CD4-positive, alpha-beta T cell treated with Interleukin-6 for 4 hours (primary cell): Measurements from ENCODE around the gene GPR173.
A peak's percentile ranks its signal among the peaks of the same experiment; 100 is the strongest.

Source experiments
- DNase-seq: peaks from one replicate; pipeline ENCODE4 v3.0.0-alpha.2; 2020; ENCODE audit warnings: mixed read lengths

Gene GPR173

GRCh38 chrX:53091354-53091753, 42.8 kb downstream of the GPR173 start:
- no peak for DNase-seq

GRCh38 chrX:53093177-53093655, 44.6 kb downstream of the GPR173 start:
- peak; percentile 84 for DNase-seq

- DNase-seq: peak; percentile 85
Measured at GRCh38 chrX:53093748-53094581, 45.4 kb downstream of the GPR173 start, which contains the start of gene KANTR. KANTR (plus strand) TSS chrX:53094142; CDS start chrX:53124273, 30,131 bp downstream.

GRCh38 chrX:53094582-53094905, 46.0 kb downstream of the GPR173 start:
- no peak for DNase-seq

GRCh38 chrX:53095796-53096195, 47.2 kb downstream of the GPR173 start:
- no peak for DNase-seq

- no peak for DNase-seq
Measured at GRCh38 chrX:53114864-53115549, 66.4 kb downstream of the GPR173 start.

- no peak for DNase-seq
Measured at GRCh38 chrX:53115550-53115874, 66.9 kb downstream of the GPR173 start.

- DNase-seq: no peak
Measured at GRCh38 chrX:53116101-53116500, 67.5 kb downstream of the GPR173 start.

- DNase-seq: no peak
Measured at GRCh38 chrX:53122013-53122412, 73.4 kb downstream of the GPR173 start.

GRCh38 chrX:53125506-53125905, 76.9 kb downstream of the GPR173 start:
- DNase-seq: no peak

GRCh38 chrX:53126377-53126776, 77.8 kb downstream of the GPR173 start:
- no peak for DNase-seq

GRCh38 chrX:53128097-53128749, 79.6 kb downstream of the GPR173 start:
- no peak for DNase-seq
